ENCODE results near the gene CST11.

CST11 gene

GRCh38 chr20:23445596-23446217 is 7.0 kb downstream of the CST11 start:
- no peak for TF ChIP-seq CTCF (IDR thresholded peaks at IDR 0.05; ENCODE audit: insufficient read depth, low read depth, low read length, missing control alignments)
- DNase-seq (ENCODE audit: low read depth) = peak; percentile 87

GRCh38 chr20:23444859-23445258 is 7.8 kb downstream of the CST11 start:
- no peak overlapping the region for H3K4me3 ChIP-seq (ENCODE audit: low read length)
- no peak for DNase-seq (ENCODE audit: low read depth)
- TF ChIP-seq CTCF (IDR thresholded peaks at IDR 0.05; ENCODE audit: insufficient read depth, low read depth, low read length, missing control alignments) = no peak

More at GRCh38 chr20:23445596-23446217, 7.0 kb downstream of the CST11 start:
- no peak overlapping the region for H3K4me3 ChIP-seq (ENCODE audit: low read length)

GRCh38 chr20:23442436-23442835 is 10.2 kb downstream of the CST11 start:
- TF ChIP-seq CTCF (IDR thresholded peaks at IDR 0.05; ENCODE audit: insufficient read depth, low read depth, low read length, missing control alignments) = no peak
- no peak for DNase-seq (ENCODE audit: low read depth)
- H3K4me3 ChIP-seq (ENCODE audit: low read length) = no peak overlapping the region

GRCh38 chr20:23441850-23442313 is 10.8 kb downstream of the CST11 start:
- DNase-seq (ENCODE audit: low read depth) = peak; percentile 73
- peak; percentile 95 for TF ChIP-seq CTCF (IDR thresholded peaks at IDR 0.05; ENCODE audit: insufficient read depth, low read depth, low read length, missing control alignments)
- no peak overlapping the region for H3K4me3 ChIP-seq (ENCODE audit: low read length)

- DNase-seq (ENCODE audit: low read depth) = no peak
- no peak overlapping the region for H3K4me3 ChIP-seq (ENCODE audit: low read length)
- no peak for TF ChIP-seq CTCF (IDR thresholded peaks at IDR 0.05; ENCODE audit: insufficient read depth, low read depth, low read length, missing control alignments)
These were observed 12.7 kb downstream of the CST11 start for GRCh38 chr20:23440004-23440403.

GRCh38 chr20:23438661-23439060 is 14.0 kb downstream of the CST11 start:
- H3K4me3 ChIP-seq (ENCODE audit: low read length) = no peak overlapping the region
- DNase-seq (ENCODE audit: low read depth) = no peak
- TF ChIP-seq CTCF (IDR thresholded peaks at IDR 0.05; ENCODE audit: insufficient read depth, low read depth, low read length, missing control alignments) = no peak

All from epithelial cell of esophagus (primary cell).